ENCODE results near the gene CALML4. TPM values are rescaled to one million over a fixed set of nuclear protein-coding genes. Genes with fewer than 3 reads are reported as not detected.
"Not testable (repeated sequence)": the region's sequence is repeated elsewhere in the genome, so short reads cannot be mapped to it uniquely, and the experiment has no call there.

The CALML4 gene
- total RNA-seq, 1 donor from 2014 or later = 6.1 TPM

DNA sequence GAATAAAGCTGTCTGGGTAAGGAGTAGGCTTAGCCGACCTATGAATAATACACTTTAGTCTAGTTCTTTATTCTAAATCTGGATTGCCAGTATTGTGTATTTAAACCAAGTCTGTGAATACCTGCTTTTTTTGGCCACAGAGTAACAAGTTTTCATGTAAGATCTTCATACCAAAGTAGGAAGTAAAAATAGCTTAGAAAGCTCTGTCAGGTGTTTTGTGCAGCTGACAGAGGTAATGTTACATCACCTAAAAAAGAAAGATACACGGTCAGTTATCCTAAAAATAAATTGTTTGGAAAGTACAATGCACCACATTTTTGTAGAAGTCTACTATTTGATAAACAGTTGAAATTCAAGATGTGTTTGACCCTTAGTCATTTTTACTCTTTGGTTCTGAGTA, 16.5 kb downstream of the CALML4 start:
- no peak for DNase-seq

DNA sequence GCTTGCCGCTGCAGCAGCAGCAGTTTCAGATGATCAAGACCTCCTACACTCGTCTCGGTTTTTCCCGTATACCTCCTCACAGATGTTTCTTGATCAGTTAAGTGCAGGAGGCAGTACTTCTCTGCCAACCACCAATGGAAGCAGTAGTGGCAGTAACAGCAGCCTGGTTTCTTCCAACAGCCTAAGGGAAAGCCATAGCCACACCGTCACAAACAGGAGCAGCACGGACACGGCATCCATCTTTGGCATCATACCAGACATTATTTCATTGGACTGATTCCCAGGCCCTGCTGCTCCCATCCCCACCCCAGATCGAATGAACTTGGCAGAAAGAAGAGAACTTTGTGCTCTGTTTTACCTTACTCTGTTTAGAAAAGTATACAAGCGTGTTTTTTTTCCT, 17.6 kb downstream of the CALML4 start:
- DNase-seq = peak; percentile 25

DNA sequence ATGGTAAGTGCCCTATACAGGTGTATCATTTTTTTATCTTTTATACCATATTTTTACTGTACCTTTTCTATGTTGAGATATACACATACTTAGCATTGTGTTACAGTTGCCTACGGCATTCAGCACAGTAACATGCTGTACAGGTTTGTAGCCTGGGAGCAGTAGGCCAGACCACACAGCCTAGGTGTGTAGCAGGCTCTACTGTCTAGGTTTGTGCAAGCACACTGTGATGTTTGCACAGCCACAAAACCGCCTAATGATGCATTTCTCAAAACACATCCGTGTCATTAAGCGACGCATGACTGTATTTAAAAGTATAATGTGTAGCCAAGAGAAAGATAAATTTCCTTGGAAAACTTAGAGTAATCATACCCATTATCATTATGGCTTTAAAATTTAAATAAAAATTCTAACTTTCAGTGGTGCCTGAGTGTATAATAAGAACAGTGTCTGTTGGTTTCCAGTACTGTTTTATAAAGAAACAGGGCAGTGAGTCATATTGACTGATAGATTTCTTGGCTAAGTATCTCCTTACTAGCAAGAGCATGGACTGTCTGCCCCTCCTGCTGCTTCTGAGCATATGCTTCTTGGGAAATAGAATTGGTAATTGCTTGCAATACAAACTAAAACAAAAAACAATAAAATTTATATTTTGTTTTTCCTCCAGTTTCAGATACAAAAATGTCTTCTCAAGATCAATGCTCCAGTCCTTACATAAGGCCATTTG, 18.3 kb downstream of the CALML4 start:
- peak; percentile 25 for DNase-seq

DNA sequence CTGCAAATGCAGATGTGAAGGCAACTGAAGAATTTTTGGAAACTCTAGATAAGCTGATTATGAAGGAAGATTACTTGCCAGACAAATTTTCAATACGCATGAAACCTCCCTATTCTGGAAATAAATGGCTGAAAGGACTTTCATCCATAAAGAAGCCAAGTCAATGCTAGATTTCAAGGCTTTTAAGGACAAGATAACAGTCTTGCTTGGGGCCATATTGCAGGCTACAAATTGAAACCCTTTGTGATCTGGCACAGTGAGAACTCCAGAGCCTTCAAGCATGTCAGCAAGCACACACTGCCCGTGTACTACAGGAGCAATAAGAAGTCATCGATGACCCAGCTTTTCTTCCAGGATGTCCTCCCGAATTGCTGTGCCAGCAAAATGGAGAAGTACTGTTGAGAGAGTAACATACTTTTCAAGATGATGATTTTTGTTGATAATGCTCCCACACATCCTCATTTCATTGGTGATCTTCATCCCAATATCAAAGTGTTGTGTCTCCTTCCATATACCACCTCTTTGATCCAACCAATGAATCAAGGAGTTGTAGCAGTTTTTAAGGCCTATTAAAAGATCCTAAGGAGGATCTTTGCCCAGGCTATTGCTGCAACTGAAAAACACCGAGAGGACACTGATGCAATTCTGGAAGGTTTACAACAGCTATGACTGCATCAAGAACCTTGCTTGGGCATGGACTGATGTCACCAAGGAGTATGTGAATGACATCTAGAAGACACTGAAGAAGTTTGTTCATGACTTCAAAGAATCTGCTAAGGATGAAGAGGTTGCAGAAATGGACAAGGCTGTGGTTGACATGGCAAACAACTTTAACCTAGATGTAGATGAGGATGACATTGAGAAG, 20.3 kb downstream of the CALML4 start:
- DNase-seq = no peak

DNA sequence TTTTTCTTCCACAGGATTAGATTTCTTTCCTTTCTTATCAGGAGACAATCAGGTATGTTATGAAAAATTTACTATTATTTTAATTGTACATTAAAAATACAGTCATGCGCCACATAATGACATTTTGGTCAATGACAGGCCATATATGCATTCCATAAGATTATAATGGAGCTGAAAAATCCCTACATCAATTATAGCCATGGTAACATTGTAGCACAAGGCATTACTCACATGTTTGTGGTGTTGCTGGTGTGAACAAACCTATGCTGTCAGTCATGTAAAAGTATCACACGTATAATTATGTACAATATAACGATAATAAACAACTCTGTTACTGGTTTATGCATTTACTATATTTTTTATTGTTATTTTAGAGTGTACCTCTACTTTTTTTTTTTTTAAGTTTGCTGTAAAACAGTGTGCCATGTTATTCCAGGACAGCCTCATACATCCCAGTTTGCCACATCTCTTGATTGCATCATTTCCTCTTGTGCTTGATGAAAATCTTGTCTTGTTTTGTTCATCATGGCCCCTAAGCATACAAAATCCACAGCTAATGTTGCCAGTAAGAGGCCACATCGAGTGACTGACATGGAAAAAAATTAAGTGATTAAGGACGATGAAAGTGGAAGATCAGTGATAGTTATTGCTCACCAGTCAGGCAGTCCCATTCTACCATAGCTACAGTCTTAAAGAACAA, 21.4 kb downstream of the CALML4 start:
- no peak for DNase-seq

DNA sequence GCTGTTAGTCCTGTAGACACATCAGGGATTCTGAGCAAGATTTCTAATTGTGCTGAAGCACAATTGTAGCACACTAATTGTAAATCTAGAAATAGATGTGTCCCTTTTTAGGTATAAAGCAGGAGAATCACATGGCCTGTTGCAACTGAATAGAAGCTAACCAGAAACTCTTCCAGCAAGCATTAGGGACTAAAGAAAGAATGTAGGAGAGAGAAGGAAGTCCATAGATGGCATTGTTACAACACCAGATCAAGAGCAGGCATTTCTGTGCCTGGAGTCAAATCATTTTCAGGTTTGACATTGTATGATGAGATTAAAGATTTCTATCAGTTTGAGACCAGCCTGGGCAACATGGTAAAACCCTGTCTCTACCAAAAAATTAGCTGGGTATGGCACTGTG, 27.4 kb downstream of the CALML4 start:
- no peak for DNase-seq

DNA sequence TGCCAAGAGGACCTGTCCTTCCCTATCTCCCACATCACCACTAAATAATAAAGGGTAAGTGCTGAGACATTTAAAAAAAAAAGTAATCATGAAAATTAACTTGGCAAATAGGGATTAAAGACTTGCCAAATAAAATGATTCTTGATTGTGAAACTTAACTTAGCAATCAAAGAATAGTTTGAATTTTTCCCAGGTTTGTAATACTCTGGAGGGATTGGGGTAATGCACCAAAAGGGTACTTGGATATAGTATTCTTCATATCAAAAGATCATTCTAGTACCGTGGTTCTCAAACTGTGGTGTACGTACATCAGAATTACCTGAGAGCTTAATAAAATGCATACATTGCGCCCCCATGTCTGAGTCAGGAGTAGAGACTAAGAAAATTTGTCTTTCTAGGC, 28.5 kb downstream of the CALML4 start:
- DNase-seq = no peak

DNA sequence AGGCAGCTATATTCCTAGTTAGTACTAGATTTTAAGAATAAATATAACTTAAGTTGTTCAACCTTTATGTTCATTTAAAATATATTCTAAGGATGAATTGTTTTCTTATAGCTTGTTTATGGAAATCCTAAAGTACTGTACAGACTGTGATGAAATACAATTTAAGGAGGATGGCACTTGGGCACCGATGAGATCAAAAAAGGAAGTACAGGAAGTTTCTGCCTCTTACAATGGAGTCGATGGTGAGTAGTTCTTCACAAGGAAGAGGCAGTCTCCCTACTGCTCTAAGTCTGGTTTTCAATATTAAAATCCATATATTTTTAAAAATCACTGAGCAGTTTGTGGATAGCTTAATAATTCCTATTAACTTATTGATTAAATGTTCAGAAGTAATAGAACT, 29.6 kb downstream of the CALML4 start:
- no peak for DNase-seq

DNA sequence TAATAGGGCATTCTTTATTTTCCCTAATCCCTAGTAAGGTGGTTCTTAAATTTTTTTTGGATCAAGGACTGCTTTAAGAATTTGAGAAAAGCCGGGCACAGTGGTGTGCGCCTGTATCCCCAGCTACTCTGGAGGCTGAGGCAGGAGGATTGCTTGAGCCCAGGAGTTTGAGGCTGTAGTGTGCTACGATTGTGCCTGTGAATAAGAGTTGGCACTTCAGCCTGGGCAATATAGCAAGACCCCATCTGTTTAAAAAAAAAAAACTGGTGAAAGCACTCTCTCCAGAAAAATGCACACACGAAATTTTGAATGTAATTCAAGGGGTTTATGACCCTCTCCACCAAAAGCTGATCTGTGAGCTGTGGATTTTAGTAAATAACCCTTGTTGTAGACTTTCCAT, 32.0 kb downstream of the CALML4 start:
- DNase-seq = no peak

DNA sequence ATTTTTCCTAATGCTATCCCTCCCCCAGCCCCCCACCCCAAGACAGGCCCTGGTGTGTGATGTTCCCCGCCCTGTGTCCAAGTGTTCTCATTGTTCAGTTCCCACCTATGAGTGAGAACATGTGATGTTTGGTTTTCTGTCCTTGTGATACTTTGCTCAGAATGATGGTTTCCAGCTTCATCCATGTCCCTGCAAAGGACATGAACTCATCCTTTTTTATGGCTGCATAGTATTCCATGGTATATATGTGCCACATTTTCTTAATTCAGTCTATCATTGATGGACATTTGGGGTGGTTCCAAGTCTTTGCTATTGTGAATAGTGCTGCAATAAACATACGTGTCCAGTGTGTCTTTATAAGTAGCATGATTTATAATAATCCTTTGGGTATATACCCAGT, 33.1 kb downstream of the CALML4 start:
- DNase-seq = not testable (repeated sequence)

DNA sequence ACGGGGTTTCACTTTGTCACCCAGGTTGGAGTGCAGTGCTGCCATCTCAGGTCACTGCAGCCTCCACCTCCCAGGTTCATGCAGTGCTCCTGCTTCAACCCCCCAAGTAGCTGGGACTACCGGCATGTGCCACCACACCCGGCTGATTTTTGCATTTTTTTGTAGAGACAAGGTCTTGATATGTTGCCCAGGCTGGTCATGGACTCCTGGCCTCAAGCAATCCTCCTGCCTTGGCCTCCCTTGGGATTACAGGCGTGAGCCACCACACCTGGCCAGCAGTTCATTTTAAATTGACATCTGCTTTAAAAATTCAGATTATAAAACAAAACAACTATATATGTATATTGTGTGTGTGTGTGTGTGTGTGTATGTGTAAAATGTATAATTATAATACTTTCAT, 38.3 kb downstream of the CALML4 start:
- DNase-seq = no peak

DNA sequence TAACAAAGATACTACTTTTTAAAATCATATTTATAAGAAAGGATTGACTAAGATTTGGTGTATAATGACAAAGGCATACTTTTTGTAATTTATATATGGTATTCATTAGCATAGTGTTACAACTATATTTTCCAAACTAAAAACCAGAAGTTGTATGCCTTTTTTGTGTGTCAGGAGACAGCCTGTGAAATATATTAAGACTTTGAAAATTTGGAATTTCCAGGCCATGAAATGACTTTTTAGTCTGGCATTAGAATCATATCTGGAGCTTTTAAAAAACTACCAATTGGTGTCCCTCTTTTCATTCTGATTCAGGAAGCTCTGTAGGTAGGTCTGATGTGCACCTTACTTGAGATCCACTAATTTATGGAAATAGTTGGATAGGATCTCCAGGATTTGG, 41.9 kb downstream of the CALML4 start:
- no peak for DNase-seq

DNA sequence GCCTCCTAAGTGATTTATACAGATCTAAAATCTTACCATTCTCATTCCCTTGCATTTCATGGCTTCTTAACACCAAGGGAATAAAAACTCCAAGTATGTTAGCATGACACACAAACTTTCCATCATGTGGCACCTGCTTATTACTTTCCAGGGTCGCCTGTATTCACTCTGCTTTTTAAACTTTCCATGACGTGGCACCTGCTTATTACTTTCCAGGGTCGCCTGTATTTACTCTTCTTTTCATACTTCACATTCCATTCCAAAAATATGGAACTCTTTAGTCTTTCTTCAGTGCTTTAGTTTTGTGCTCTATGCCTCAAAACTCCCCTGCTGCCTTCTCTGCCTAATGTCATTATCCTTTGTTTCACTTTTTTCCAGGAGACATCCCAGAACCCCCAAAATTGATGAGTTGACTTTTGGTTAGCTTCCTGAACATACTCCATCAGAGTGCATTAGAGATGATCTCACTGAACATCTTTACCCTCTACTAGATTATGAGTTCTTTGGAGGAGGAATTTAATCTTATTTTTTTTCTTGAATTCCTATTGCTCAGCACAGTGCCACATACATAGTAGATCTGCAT, 47.0 kb downstream of the CALML4 start:
- no peak for DNase-seq

DNA sequence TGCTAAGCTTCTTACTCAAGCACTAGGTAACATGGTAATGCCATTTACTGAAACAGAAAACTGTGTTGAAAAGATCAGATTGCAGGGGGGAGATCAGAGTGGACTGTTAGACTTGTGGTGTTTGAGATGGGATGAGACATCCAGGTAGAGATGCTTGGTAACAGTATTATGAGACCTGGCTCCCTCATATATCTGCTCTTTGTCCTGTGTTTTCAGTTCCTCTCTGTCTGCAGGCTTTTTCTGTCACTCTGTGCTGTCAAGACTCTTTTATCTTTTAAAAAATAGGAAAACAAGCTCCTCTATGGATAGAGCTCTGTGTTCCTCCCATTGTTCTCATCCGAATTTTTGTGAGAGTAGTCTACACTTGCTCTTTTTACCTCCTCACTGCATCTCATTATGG, 48.1 kb downstream of the CALML4 start:
- no peak for DNase-seq

DNA sequence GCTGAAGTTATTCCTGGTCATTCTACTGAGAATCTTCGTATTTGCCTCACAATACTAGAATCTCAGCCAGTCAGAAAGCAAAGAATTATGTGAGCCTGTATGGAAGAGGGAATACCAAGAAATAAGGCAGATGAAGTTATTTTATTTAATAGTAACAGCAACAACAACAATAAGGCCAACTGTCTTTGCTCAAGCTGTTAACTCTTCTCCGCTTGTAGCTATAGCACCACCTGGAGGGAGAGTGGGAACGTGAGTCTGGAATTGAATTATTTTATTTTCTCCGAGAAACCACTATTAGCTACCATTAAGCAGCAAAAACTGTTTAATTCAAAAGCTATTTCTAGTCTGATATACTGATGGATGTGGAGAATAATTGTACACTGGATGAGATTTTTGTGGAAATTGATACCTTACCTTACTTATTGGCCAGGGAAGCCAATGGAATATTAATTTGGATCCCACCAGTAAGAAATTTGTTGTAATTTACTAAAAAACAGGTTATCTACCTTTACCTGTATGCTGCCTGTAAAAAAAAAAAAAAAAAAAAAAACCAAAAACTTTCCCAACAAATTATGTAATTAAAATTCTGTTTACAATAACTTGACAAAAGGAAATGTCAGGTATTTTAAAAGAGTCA, 50.1 kb downstream of the CALML4 start:
- DNase-seq = peak; percentile 70

DNA sequence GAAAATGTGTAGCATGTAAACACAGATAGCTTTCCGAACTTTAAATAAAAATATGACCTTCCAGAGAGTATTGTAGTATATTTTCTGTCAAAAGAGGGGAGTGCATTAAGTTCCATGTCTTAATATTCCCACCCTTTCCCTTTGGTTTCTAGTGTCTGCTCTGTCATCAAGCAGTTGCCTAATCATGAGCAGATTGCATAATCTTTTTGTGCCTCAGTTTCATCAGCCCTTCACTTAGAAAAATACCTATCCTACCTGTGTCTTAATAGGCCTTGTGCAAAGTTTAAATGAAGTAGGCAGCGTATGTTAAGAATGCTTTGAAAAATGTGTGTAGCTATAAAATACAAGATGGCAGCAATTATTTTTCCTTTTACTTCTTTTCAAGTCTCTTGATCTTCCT, 52.8 kb downstream of the CALML4 start:
- no peak for DNase-seq

DNA sequence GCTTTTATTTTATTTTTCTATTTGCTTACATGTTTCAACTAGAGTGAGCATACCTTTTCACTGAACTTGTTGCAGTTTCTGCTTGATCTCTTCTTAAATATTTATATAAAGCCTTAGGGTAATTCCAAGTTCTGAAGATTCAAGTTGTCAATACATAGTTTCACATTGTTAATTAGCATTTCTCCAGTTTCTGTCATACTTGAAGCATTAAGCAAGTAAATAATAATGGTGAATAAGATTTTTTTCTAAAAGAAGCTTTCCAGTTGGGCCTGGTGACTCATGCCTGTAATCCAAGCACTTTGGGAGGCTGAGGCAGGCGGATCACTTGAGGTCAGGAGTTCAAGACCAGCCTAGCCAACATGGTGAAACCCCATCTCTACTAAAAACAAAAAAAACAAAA, 53.9 kb downstream of the CALML4 start:
- no peak for DNase-seq

DNA sequence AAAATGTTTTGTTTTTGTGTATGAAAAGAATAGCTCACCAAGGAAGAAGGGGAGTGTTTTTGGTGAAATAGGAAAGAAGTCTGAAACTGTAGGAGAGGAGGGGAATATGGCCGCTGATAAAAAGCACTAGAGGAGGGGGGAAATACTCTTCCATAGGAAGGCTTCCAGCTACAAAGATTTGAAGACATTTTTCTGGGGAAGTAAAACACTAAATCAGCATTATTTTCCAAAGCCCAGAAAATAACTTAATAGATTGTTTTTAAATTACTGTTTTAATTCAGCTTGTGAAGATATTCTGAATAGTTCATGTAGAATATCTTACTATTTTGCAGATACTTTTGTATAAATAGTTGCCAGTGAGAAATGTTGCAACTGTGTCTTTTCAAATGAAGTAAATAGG, 54.9 kb downstream of the CALML4 start:
- DNase-seq = no peak

DNA sequence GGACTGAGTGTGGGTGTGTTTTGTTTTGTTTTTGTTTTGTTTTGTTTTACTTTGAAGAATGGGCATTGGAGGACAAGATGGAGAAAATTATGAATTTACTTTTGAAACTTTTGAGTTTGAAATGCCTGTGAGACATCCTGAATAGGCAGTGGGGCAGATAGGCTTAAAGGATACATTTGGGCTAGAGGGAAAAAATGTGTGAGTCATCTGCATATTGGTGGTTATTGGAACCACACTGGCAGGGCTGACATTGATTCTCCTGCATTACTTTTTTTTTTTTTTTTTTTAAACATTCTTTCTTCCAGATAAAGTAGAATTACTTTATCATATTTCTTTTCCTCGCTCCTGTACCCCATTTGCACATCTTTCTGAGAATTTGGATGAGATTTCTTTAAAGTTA, 56.1 kb downstream of the CALML4 start:
- no peak for DNase-seq

DNA sequence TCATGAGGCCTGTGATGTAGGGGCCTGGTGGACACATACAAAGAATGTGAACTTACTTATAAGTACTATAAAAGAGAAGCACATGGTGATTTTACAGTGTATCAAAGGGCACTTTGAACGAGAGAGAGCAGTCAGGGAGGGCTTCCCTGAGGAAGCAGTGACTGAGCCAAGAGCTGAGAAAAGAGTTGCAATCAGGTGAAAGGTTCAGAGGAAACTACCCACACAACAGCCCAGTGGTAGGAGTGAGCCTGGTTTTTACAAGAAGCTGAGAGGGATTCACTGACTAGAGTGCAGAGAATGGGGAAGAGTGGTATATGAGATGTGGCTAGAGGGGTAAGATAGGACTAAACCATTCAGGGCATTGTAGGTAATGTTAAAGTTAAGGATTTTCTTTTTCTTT, 57.1 kb downstream of the CALML4 start:
- no peak for DNase-seq

DNA sequence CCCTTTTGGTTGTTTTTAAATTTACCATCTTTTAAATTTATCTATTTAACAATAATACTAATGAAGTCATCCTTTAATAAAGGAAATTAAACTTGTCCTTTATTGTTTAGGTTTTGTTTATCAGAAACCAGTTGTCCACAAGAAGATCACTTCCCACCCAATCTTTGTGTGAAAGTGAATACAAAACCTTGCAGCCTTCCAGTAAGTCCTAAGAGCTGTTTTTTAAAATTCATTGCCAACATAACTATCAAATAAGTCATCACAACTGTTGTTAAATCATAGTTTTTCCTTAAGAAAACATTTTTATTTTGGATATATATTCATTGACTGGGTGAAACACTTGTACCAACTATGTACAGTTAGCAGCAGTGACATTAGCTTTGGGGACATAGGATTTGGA, 59.4 kb downstream of the CALML4 start:
- no peak for DNase-seq

DNA sequence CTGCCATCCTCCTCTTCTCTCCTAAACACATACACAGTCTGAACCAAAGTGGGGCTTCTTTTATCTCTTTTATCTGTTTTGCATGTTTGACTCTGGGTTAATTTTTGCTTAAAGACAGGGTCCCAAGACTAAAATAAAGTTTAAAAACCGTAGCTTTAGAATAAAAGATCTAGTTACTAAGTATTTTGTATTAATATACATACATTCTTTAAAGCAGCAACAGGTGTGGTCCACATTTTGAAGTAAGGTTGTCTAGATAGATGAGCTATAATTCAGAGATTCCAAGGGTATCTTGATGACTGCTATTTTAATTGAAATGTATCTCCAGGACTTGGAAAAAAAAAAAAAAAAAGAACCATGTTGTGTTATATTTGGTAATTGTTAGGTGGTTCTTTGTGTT, 61.3 kb downstream of the CALML4 start:
- DNase-seq = no peak

Measured in skin of body (tissue), 2 donors.